ENCODE measurements around the gene ISCU.
"Not testable (repeated sequence)": the region's sequence is repeated elsewhere in the genome, so short reads cannot be mapped to it uniquely, and the experiment has no call there.

ISCU gene

GRCh38 chr12:108571609-108572165 lies 9.3 kb downstream of the ISCU start:
- DNase-seq = no peak

DNA sequence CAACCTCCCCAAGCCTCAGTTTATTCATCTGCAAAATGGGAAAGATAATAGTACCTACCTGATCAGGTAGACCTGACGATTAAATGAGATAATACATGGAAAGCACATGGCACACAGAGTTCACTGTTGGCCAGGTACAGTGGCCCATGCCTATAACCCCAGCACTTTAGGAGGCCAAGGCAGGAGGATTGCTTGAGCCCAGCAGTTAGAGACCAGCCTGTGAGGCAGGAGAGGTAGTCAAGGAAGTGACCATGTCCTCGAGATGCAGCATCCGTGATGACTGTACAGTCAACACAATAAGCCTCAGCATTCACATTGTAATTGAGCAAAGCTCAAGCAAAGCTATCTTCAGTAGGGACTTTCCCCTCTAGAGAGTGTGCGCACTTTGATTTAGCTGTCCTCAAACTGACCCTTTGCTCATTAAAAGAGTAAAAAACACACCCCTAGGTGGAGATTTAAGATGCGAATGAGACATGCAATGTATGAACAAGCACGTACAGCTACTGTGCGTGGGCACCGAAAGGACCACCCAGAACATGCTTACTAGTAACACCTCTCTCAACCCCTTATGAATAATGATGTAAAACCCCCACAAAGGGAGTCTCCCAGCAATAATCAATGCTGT lies 9.9 kb downstream of the ISCU start:
- no peak for DNase-seq

- DNase-seq = no peak
Measured at GRCh38 chr12:108573317-108573716, 10.9 kb downstream of the ISCU start.

GRCh38 chr12:108574276-108574675 lies 11.9 kb downstream of the ISCU start:
- not testable (repeated sequence) for DNase-seq

DNA sequence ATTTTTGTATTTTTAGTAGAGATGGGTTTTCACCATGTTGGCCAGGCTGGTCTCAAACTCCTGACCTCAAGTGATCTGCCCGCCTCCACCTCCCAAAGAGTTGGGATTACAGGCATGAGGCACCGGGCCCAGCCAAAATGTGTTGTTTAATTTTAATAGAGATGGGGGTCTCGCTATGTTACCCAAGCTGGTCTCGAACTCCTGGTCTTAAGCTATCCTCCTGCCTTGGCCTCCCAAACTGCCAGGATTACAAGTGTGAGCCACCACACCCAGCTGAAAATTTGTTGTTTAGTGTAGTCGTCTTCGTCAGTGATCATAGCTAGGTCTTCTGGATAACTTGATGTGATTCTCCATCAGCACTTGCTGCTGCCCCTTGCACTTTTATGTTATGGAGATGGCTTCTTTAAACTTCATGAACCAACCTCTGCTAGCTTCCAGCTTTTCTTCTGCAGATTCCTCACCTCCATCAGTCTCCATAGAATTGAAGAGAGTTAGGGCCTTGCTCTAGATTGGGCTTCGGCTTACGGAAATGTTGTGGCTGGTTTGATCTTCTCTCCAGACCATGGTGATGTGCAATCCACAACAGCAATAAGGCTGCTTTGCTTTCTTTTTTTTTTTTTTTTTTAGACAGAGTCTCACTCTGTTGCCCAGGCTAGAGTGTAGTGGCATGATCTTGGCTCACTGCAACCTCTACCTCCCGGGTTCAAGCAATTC lies 13.0 kb downstream of the ISCU start:
- no peak for DNase-seq

DNA sequence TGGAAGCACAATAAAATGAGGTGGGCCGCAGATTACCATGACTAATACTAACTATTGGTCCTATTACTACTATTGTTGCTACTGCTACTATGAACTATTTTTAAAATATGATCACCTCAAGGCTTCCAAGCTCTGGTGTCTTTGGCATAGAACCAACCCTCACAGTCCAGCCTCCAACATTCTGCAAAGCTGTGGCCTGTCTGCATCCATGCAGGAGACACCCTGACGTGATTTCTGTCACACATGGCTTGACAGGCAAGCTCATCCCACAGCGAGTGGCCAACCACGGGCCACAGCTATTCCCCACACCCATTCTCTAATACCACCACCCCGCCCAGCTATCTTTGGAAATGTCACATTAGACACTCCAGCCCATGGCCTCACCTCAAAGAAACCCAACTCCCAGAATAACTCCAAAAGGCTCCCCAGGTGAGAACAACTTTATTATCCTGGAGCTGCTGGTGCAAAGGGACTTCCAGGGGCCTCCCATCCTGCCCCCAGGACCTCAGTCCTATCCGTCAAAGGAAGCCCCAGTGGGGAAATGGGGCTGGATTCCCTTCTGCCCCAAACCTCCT lies 14.4 kb downstream of the ISCU start:
- no peak for DNase-seq

GRCh38 chr12:108577458-108577857 lies 15.1 kb downstream of the ISCU start:
- DNase-seq = no peak

- no peak for DNase-seq
Measured at GRCh38 chr12:108578264-108578663, 15.9 kb downstream of the ISCU start.

GRCh38 chr12:108578813-108579212 lies 16.4 kb downstream of the ISCU start:
- no peak for DNase-seq

- no peak for DNase-seq
Measured at GRCh38 chr12:108580531-108580930, 18.1 kb downstream of the ISCU start.

DNA sequence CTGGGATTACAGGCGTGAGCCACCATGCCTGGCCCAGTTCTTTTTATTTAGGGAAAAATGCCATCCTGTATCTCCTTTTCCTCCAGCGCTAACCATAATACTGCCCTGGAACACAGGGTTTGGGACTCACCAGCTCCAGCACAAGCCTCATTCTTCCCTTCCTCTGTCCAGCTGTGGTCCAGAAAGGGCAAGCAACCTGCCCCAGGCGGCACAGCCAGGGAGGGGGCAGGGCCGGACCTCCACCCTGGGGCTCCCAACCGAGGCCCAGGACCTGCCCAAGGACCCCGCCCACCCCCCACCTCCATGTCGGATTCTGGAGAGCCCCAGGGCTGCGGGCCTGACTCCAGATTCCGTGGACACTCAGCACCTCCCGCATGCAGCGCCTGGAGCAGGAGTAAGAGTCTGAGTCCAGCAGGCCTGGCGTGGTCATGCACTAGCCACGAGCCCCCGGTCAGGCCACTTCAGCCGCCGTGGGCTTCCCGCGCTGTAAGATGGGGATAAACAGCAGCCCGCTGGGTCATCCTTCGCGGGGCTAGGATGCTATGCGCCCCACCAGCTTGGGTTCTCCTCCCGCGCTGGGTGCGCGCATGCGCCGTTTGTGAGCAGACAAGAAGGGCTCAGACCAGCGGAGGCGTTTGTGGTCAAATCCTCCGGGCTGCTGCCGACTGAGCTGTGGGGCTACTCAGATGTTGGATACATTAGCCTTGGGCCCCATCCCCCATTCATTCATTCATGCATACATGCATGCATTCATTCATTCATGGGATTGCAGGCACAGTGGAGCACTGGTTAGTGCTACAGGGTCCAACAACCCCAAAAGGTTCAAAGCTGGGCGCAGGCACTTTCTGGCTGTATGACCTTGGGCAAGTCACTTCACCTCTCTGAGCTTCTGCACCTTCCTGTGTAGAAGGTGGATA lies 19.2 kb downstream of the ISCU start:
- no peak for DNase-seq

DNA sequence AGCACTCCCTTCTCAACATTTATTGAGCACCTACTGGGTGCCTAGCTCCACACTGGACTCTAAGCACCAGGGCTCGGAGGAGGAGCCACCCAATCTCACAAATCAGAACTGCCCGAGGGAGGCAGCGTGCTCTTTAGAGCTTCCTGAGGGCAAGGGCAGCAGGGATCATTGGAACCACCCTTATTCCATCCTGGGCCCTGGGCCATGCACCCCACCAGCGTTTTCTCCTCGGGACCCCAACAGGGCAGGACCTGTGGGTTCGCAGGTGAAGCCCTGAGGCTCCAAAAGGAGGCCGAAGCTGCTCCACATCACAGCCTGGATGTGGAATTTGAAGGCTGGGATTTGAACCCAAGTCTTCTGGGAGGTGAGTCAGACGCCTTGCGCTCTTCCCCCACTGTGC lies 20.1 kb downstream of the ISCU start:
- no peak for DNase-seq

DNA sequence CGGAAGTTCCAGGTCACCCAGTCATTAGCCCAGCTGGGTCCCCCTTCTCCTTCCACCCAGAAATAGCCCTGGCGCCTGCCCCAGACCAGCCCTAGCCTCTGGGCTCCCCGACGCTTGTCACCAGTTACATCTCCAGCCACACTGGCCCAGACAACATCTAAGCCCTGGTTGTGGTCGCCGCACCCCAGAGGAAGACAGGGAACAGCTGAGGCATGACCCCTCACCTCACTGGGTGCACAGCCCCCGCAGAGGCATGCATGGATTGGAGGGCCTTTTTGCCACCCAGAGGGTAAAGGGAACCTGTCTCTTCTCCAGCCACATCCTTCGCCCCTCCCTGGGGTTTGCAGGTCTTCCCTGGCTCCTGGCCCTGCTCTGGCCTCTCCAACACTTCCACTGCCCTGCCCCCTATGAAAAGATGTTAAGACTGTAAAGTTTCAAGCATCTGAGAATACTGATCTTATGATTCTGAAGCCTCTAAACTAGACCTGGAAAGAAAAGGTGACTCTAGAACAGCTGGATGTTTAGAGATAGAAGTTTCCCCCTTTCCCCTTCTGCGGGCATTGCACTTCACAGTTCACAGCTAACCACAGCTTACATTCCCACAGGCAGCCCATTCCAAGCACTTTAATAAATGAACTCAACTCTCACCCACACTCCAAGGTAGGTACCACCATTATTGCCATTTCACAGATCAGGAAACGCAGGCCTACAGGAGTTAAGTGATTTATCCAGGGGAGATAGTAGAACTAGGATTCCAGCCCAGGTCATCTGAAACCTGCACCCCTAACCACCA lies 20.8 kb downstream of the ISCU start:
- no peak for DNase-seq

GRCh38 chr12:108583991-108584390 lies 21.6 kb downstream of the ISCU start:
- DNase-seq = no peak

- DNase-seq = no peak
Measured at GRCh38 chr12:108584456-108585065, 22.2 kb downstream of the ISCU start.

DNA sequence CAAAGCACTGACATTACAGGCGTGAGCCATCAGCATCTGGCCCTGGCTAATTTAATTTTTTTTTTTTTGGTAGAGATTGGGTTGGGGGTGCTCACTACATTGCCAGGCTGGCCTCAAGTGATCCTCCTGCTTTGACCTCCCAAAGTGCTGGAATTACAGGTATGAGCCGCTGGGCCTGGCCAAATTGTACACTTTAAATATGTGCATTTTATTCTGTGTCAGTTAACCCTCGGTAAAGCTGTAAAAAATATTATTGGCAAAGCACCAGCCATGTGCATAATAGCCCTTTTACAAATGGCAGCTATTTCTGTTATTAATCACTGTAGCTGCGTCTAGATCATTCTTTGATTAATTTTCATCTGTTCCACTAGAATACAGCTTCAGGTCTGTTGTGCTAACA lies 23.5 kb downstream of the ISCU start:
- DNase-seq = no peak

DNA sequence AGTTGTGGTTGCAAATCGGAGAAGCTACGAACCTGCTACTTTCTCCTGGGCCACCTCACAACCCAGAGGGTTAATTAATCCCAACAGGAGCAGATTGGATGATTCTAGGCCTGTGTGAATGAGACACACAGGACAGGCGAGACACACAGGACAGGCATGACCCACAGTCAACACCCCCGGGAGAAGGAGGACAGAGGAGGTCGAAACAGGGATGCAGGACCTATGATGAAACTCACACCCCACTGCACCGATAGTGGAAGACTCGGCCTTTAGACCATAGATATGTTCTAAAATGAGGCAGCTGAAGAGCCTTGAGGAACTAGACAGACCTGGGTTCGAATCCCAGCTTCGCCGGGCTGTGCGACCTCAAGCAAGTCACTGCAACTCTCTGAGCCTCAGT lies 23.9 kb downstream of the ISCU start:
- no peak for DNase-seq

DNA sequence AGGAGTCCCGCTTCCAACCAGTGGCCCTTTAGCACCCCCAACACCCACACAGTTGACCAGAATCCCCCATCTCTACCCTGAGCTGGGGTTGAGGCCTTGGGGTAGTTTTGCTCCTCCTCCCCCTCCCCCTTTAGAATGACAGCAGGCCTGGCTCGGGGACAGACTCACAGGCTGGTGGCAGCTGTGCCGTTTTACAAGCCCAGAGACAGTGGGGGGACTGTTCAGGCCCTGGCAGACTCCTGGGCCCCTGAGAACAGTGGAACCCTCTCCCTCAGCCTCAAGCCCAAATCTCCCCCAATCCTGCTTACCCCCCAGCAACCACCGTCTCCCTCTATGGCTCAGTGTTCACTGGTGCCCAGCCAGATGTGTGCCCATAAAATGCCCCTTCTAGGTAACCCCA lies 25.4 kb downstream of the ISCU start:
- DNase-seq = no peak

DNA sequence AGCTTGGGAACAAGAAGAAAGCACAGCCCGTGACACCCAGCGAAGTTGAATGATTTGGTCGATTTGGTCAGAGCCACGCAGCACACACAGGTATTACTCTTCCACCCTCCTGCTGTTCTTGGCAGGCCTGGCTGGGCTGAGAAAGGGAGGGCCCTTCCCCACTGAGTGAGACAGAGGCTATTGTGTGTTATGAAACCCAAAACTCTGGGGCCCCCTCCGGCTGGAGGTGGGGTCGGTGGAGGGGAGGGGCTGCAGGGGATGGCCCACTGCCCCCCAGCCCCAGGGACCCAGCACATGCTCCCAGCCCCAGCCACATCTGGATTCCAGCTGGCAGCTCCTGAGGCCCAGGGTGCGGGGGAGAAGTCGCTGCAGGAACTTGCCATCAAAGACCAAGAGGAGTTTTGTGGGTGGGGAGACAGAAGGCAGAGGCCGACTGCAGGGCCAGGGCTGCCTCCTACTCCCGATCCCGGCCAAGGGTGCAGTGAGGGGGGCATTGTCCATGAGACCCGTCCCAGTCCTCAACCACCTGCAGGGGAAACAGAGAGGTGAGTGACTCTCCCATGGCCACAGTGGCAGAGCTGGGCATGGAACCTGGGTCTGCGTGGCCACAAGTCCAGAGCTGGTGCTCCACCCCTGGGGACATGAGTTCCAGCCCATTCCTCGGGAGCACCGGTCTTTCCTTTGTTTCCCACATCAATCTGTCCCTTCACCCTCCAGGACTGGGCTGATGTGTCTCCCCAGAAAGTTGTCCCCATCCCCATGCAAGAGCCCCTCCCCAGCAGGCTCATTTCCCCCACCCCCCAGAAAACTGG lies 26.8 kb downstream of the ISCU start:
- no peak for DNase-seq

DNA sequence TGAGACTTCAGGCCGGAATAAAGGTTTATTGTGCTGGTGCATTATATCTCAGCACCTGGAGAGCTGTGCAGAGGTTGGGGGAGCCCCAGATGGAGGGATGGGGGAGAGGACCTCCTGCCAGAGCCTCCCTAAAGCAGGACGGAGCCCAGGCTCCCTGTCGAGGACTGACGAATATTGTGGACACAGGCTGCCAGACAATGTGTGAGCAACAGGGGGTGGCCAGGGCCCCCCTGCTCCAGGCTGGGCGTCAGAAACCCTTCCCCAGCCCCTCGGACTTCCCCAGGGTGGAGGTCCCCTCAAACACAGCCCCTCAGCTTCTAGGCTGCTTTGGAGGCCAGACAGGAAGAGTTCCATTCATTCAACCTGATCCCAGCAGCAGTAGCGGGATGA lies 27.4 kb downstream of the ISCU start:
- DNase-seq = no peak

DNA sequence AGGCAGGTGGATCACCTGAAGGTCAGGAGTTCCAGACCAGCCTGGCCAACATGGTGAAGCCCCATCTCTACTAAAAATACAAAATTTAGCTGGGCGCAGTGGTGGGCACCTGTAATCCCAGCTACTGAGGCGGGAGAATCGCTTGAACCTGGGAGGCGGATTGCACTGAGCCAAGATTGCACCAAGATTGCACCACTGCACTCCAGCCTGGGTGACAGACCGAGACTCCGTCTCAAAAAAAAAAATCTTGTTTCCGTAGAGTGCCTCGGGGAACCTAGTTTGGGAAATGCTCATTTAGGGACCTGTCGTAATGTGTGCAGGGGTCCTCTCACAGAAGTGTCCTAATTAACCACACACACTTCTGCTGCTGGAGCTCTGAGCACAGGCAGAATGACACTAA lies 28.1 kb downstream of the ISCU start:
- not testable (repeated sequence) for DNase-seq

Measured in inflammatory macrophage (primary cell).